ENCODE results near the gene KCNJ3.
"Not testable (repeated sequence)": the region's sequence is repeated elsewhere in the genome, so short reads cannot be mapped to it uniquely, and the experiment has no call there.

Gene KCNJ3

DNA sequence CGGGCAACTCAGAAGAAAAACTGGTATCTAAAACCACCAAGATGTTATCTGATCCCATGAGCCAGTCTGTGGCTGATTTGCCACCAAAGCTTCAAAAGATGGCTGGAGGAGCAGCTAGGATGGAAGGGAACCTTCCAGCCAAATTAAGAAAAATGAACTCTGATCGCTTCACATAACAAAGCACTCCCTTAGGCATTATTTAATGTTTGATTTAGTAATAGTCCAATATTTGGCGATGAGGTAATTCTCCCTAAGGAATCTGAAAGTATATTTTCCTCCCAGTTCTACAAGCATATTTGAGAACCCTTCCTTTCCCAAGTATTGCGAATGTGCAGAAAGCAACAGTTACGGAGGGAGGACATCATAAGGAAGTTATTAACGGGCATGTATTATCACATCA lies 156.6 kb downstream of the KCNJ3 start:
- no peak for DNase-seq

DNA sequence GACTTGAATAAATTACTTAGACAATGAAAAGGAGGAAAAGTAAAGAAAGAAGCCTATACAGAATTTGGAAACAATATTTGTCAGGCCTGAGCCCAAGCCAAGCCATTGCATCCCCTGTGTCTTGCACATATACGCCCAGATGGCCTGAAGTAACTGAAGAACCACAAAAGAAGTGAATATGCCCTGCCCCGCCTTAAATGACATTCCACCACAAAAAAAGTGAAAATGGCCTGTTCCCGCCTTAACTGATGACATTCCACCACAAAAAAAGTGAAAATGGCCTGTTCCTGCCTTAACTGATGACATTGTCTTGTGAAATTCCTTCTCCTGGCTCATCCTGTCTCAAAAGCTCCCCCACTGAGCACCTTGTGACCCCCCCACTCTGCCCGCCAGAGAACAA lies 168.7 kb downstream of the KCNJ3 start:
- DNase-seq: not testable (repeated sequence)

DNA sequence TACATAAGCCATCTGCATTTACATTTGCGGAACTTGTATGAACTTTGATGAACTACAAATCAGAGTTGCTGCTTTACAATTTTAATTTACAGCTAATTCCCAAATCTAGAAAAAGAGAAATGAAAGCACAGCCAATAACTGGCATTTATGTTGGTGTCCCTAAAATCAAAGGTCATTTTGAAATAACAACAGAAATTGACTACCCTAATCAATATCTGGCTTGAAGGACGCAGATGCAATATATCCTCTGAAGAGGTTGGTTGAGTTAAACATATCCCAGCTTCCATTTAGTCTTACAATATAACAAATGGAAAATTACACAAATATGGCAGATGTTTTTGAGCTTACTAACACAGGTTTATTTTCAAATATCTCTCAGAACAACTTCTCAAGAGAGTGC lies 177.5 kb downstream of the KCNJ3 start:
- no peak for DNase-seq

GRCh38 chr2:154882725-154883124 lies 184.2 kb downstream of the KCNJ3 start:
- DNase-seq: no peak

DNA sequence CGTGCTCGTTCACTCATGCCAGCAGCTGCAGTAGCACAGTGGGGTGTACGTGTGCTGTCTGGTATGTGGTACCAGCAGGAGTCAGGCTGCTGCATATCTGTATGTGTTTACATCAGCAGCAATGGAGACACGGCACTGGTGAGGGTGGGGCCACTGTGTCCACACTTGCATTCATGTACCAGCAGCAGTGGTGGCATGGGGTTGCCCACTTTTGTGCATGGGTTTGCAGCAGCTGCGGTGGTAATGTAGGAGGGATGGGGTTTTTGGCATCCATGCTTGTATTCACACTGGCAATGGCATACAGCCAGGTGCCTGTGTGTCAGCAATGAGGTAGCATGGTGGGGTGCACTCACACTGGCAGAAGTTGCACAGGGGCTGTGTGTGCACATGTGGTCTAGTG lies 187.8 kb downstream of the KCNJ3 start:
- DNase-seq: no peak

DNA sequence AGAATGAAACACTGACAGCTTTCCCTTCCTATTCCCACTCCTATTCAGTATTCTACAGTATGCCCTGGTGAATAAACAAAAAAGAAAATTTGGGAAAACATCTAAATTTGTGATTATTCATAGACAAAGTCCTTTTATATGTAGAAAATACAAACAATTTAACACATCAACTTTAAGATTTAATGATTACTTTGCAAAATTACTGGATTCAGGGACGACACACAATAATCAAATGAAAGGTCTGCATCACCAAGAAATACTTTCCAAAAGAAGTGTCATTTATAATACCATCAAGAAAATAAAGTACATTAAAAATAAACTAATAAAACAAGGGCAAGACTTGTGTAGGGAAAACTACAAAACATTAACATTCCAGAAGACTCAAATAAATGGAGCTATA lies 199.8 kb downstream of the KCNJ3 start:
- DNase-seq: no peak

- no peak for DNase-seq
These were observed 202.6 kb downstream of the KCNJ3 start for GRCh38 chr2:154901063-154901462.

Measured in stimulated activated CD4-positive, alpha-beta T cell treated with anti-CD3 and anti-CD28 coated beads, Interleukin-2, amount 100 ng/mL, for 48 hours (primary cell).